Caco-2 (cell line): ENCODE measurements around the gene PPARD. TPM values are rescaled to one million over a fixed set of nuclear protein-coding genes. Genes with fewer than 3 reads are reported as not detected.

Experiments used
- BruUV-seq: library from RNA; stranded (reverse); fragments of 400-500 nt; replicated peaks from 2 replicates; lab custom pipeline; 2021; lab: Mats Ljungman, UMichigan
- CTCF ChIA-PET: fragments of 300-600 bp; sonication (Branson Sonifier 250); formaldehyde crosslinking; loops from one replicate; lab custom pipeline; 2022; ENCODE audit warnings: antibody characterized with exemption; lab: Charles Lee
- POLR2A ChIA-PET: fragments of 300-600 bp; sonication (Branson Sonifier 250); formaldehyde crosslinking; loops from one replicate; lab custom pipeline; 2022; ENCODE audit warnings: antibody characterized with exemption; lab: Charles Lee
- DNase-seq, 2 experiments: peaks; one replicate each; pipeline versions ENCODE4 v3.0.0 to v3.0.0-alpha.2; 2020 to 2022
- H3K27me3 ChIP-seq: replicated peaks from 2 replicates; pipeline ENCODE4 v1.6.0; 2011; ENCODE audit warnings: low read length; ENCODE audit not compliant: control insufficient read depth, insufficient read depth
- H3K36me3 ChIP-seq: 2 replicates; pipeline ENCODE4 v1.5.1; 2011; ENCODE audit warnings: low read length; ENCODE audit not compliant: control insufficient read depth, insufficient read depth
- H3K4me1 ChIP-seq: fragments of 250-450 bp; sonication (Bioruptor Pico); 2 replicates; pipeline ENCODE4 v1.5.1; 2020; ENCODE audit warnings: mild to moderate bottlenecking
- H3K4me3 ChIP-seq: 2 replicates; pipeline ENCODE4 v1.5.1; 2011; ENCODE audit warnings: low read depth, mild to moderate bottlenecking, control low read depth, low read length
- H3K9me3 ChIP-seq: fragments of 250-450 bp; sonication (Bioruptor Pico); 2 replicates; pipeline ENCODE4 v1.5.1; 2020; ENCODE audit warnings: mild to moderate bottlenecking, moderate library complexity
- H3K27ac Mint-ChIP-seq: one replicate; pipeline ENCODE4 v1.8.0; 2022; ENCODE audit warnings: mixed read lengths; ENCODE audit not compliant: unreplicated experiment
- H3K27me3 Mint-ChIP-seq: one replicate; pipeline ENCODE4 v1.8.0; 2022; ENCODE audit warnings: mixed read lengths; ENCODE audit not compliant: insufficient read depth, unreplicated experiment
- H3K36me3 Mint-ChIP-seq: one replicate; pipeline ENCODE4 v1.8.0; 2022; ENCODE audit warnings: mild to moderate bottlenecking, mixed read lengths; ENCODE audit not compliant: insufficient read depth, unreplicated experiment
- H3K4me1 Mint-ChIP-seq: one replicate; pipeline ENCODE4 v1.8.0; 2022; ENCODE audit warnings: low read depth, mixed read lengths; ENCODE audit not compliant: unreplicated experiment
- H3K4me3 Mint-ChIP-seq: one replicate; pipeline ENCODE4 v1.8.0; 2022; ENCODE audit warnings: mild to moderate bottlenecking, moderate library complexity, mixed read lengths; ENCODE audit not compliant: unreplicated experiment
- H3K9me3 Mint-ChIP-seq: one replicate; pipeline ENCODE4 v1.8.0; 2022; ENCODE audit warnings: mixed read lengths; ENCODE audit not compliant: unreplicated experiment
- CTCF ChIP-seq, 2 experiments: fragments of 200-600 bp in 1 of 2; IDR thresholded peaks; 1 replicate in 1 of 2; 2 replicates in 1 of 2; pipeline versions ENCODE4 v1.5.1 to v1.8.0; 2011 to 2022; ENCODE audit warnings: antibody characterized with exemption in 1 of 2, control low read depth in 1 of 2, inconsistent platforms in 1 of 2, low read depth in 1 of 2, low read length in 1 of 2, mild to moderate bottlenecking in 1 of 2, moderate library complexity in 1 of 2; ENCODE audit not compliant: insufficient read depth in 1 of 2, severe bottlenecking in 1 of 2, unreplicated experiment in 1 of 2
- intact Hi-C: fragments of 100-400 bp; cut with micrococcal nuclease; formaldehyde crosslinking; loops from one replicate; pipeline ENCODE4 v1.10.0; 2022; ENCODE audit not compliant: unreplicated experiment
- total RNA-seq: library from RNA; stranded (reverse); gene quantifications from 2 replicates; pipeline ENCODE4 v1.2.3, GENCODE V29; 2022

Gene PPARD
- total RNA-seq, 1 experiment from 2014 or later = 11.3 TPM

GRCh38 chr6:35411066-35411465 is 68.7 kb downstream of the PPARD start:
- no peaks in the 10 kb centered on the region for H3K9me3 ChIP-seq
- H3K27ac Mint-ChIP-seq = no peak overlapping the region

DNA sequence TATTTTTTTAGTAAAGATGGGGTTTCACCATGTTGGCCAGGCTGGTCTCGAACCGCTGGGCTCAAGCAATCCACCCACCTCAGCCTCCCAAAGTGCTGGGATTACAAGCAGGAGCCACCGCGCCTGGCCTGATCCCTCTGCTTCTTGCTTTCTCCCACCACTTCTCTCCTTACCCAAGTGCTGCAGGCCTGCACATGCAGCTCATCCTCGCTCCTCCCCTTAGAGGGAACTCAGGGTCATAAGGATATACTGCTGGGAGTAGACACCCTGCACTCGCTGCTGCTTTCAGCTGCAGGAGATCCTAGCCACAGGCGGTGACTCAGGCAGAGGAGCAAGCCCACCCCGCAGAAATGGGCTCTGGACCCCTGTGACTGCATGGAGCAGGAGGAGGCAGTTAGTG is 69.7 kb downstream of the PPARD start:
- H3K4me3 ChIP-seq = no peak overlapping the region
- ChIA-PET CTCF (no interaction called here), POLR2A (no interaction called here)
- no peak overlapping the region for H3K4me3 Mint-ChIP-seq
- H3K27ac Mint-ChIP-seq = no peak overlapping the region
- TF ChIP-seq CTCF (IDR thresholded peaks at IDR 0.05; ENCODE audit: insufficient read depth in 1 of 2, low read depth in 1 of 2, low read length in 1 of 2, severe bottlenecking in 1 of 2, unreplicated experiment in 1 of 2) = no peak
- intact Hi-C loops = no loop called here
- H3K36me3 ChIP-seq = no peaks in the 10 kb centered on the region
- H3K27me3 Mint-ChIP-seq = no peaks in the 10 kb centered on the region
- peaks cover 15% of the 10 kb centered on the region for H3K36me3 Mint-ChIP-seq
- no peaks in the 10 kb centered on the region for H3K27me3 ChIP-seq
- peaks cover 7% of the 10 kb centered on the region; the same call in 1 of the 2 replicates for H3K4me1 ChIP-seq
- H3K9me3 ChIP-seq = no peaks in the 10 kb centered on the region
- DNase-seq = no peak
- no TSS peak for BruUV-seq
- H3K4me1 Mint-ChIP-seq = peaks cover 11% of the 10 kb centered on the region
- no peaks in the 10 kb centered on the region for H3K9me3 Mint-ChIP-seq

More at GRCh38 chr6:35411066-35411465, 68.7 kb downstream of the PPARD start:
- no peak for TF ChIP-seq CTCF (IDR thresholded peaks at IDR 0.05; ENCODE audit: insufficient read depth in 1 of 2, low read depth in 1 of 2, low read length in 1 of 2, severe bottlenecking in 1 of 2, unreplicated experiment in 1 of 2)
- no peak for DNase-seq
- intact Hi-C loops = no loop called here
- Histone ChIP-seq H3K36me3 (no peaks in the 10 kb centered on the region), H3K4me1 (peaks cover 7% of the 10 kb centered on the region; the same call in 1 of the 2 replicates), H3K27me3 (no peaks in the 10 kb centered on the region), H3K4me3 (no peak overlapping the region)
- CTCF ChIA-PET = no interaction called here
- peaks cover 11% of the 10 kb centered on the region for H3K4me1 Mint-ChIP-seq
- H3K4me3 Mint-ChIP-seq = no peak overlapping the region
- no peaks in the 10 kb centered on the region for H3K9me3 Mint-ChIP-seq
- no peaks in the 10 kb centered on the region for H3K27me3 Mint-ChIP-seq
- peaks cover 17% of the 10 kb centered on the region for H3K36me3 Mint-ChIP-seq
- no TSS peak for BruUV-seq
- POLR2A ChIA-PET = no interaction called here

GRCh38 chr6:35413911-35414310 is 71.6 kb downstream of the PPARD start:
- ChIA-PET CTCF (interaction anchor here (2.5 kb wide), 1 partner anchor 71 kb away, joined by 29 read pairs; the partner anchor contains the start of gene PPARD), POLR2A (no interaction called here)
- Mint-ChIP-seq H3K27ac (no peak overlapping the region), H3K4me3 (no peak overlapping the region), H3K9me3 (no peaks in the 10 kb centered on the region), H3K36me3 (peaks cover 14% of the 10 kb centered on the region), H3K27me3 (no peaks in the 10 kb centered on the region), H3K4me1 (peaks cover 16% of the 10 kb centered on the region)
- Histone ChIP-seq H3K4me1 (peaks cover 7% of the 10 kb centered on the region; the same call in 1 of the 2 replicates), H3K36me3 (no peaks in the 10 kb centered on the region), H3K27me3 (no peaks in the 10 kb centered on the region), H3K9me3 (no peaks in the 10 kb centered on the region), H3K4me3 (no peak overlapping the region)
- no TSS peak for BruUV-seq
- intact Hi-C loops = no loop called here
- TF ChIP-seq CTCF (IDR thresholded peaks at IDR 0.05; ENCODE audit: insufficient read depth in 1 of 2, low read depth in 1 of 2, low read length in 1 of 2, severe bottlenecking in 1 of 2, unreplicated experiment in 1 of 2) = no peak
- no peak for DNase-seq
